ENCODE results near the gene CERS3. TPM values are rescaled to one million over a fixed set of nuclear protein-coding genes. Genes with fewer than 3 reads are reported as not detected.

Gene CERS3
- total RNA-seq, 2 experiments from 2014 or later = 1.3 to 1.8 TPM

GRCh38 chr15:100476805-100477204 lies 51.9 kb downstream of the CERS3 start:
- H3K27ac ChIP-seq (ENCODE audit: low read depth in 1 of 2, low read length in 2 of 2) = no peak overlapping the region
- peaks cover 22% of the 10 kb centered on the region for H3K9me3 Mint-ChIP-seq
- DNase-seq (no peak), ATAC-seq (ENCODE audit: poor library complexity) (no peak)
- no peaks in the 10 kb centered on the region for H3K36me3 ChIP-seq (ENCODE audit: insufficient read depth, low read length)
- CTCF ChIA-PET = no interaction called here
- POLR2A ChIA-PET = interaction anchor here (0.8 kb wide), 1 partner anchor 33 kb away, joined by 3 read pairs; no protein-coding TSS in a partner anchor
- no peaks in the 10 kb centered on the region for H3K4me1 ChIP-seq (ENCODE audit: insufficient read depth, low read length)
- H3K4me3 Mint-ChIP-seq = no peak overlapping the region
- peaks cover 66% of the 10 kb centered on the region for H3K36me3 Mint-ChIP-seq (ENCODE audit: low read depth)
- H3K4me1 Mint-ChIP-seq (ENCODE audit: low read depth) = no peaks in the 10 kb centered on the region
- peaks cover 0 to 18% of the 10 kb centered on the region in 2 experiments for H3K9me3 ChIP-seq (ENCODE audit: control insufficient read depth in 1 of 2, insufficient read depth in 1 of 2, low read length in 2 of 2)
- TF ChIP-seq, protein P1, sequence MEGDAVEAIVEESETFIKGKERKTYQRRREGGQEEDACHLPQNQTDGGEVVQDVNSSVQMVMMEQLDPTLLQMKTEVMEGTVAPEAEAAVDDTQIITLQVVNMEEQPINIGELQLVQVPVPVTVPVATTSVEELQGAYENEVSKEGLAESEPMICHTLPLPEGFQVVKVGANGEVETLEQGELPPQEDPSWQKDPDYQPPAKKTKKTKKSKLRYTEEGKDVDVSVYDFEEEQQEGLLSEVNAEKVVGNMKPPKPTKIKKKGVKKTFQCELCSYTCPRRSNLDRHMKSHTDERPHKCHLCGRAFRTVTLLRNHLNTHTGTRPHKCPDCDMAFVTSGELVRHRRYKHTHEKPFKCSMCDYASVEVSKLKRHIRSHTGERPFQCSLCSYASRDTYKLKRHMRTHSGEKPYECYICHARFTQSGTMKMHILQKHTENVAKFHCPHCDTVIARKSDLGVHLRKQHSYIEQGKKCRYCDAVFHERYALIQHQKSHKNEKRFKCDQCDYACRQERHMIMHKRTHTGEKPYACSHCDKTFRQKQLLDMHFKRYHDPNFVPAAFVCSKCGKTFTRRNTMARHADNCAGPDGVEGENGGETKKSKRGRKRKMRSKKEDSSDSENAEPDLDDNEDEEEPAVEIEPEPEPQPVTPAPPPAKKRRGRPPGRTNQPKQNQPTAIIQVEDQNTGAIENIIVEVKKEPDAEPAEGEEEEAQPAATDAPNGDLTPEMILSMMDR (IDR thresholded peaks at IDR 0.05) = no peak
- intact Hi-C loops (cut with DNase I, micrococcal nuclease) = no loop called here
- no peaks in the 10 kb centered on the region for H3K27me3 ChIP-seq (ENCODE audit: control insufficient read depth in 1 of 2, insufficient read depth in 2 of 2, low read length in 2 of 2)
- H3K27ac Mint-ChIP-seq = no peak overlapping the region
- no peaks in the 10 kb centered on the region for H3K27me3 Mint-ChIP-seq
- H3K4me3 ChIP-seq (ENCODE audit: low read length) = no peak overlapping the region

GRCh38 chr15:100472736-100473135 lies 56.0 kb downstream of the CERS3 start:
- POLR2A ChIA-PET = no interaction called here
- Histone ChIP-seq H3K4me1 (ENCODE audit: insufficient read depth, low read length) (no peaks in the 10 kb centered on the region), H3K27ac (ENCODE audit: low read depth in 1 of 2, low read length in 2 of 2) (no peak overlapping the region), H3K4me3 (ENCODE audit: low read length) (no peak overlapping the region), H3K36me3 (ENCODE audit: insufficient read depth, low read length) (peaks cover 3% of the 10 kb centered on the region), H3K9me3 (ENCODE audit: control insufficient read depth in 1 of 2, insufficient read depth in 1 of 2, low read length in 2 of 2) (peaks cover 0 to 6% of the 10 kb centered on the region in 2 experiments), H3K27me3 (ENCODE audit: control insufficient read depth in 1 of 2, insufficient read depth in 2 of 2, low read length in 2 of 2) (no peaks in the 10 kb centered on the region)
- CTCF ChIA-PET = no interaction called here
- no peak for ATAC-seq (ENCODE audit: poor library complexity)
- no peaks in the 10 kb centered on the region for H3K27me3 Mint-ChIP-seq
- peaks cover 13% of the 10 kb centered on the region for H3K9me3 Mint-ChIP-seq
- TF ChIP-seq, protein P1 (IDR thresholded peaks at IDR 0.05) = no peak
- no peak overlapping the region for H3K4me3 Mint-ChIP-seq
- no peak overlapping the region for H3K27ac Mint-ChIP-seq
- DNase-seq = no peak
- H3K36me3 Mint-ChIP-seq (ENCODE audit: low read depth) = peaks cover 69% of the 10 kb centered on the region
- intact Hi-C loops (cut with DNase I, micrococcal nuclease) = no loop called here
- H3K4me1 Mint-ChIP-seq (ENCODE audit: low read depth) = no peaks in the 10 kb centered on the region

DNA sequence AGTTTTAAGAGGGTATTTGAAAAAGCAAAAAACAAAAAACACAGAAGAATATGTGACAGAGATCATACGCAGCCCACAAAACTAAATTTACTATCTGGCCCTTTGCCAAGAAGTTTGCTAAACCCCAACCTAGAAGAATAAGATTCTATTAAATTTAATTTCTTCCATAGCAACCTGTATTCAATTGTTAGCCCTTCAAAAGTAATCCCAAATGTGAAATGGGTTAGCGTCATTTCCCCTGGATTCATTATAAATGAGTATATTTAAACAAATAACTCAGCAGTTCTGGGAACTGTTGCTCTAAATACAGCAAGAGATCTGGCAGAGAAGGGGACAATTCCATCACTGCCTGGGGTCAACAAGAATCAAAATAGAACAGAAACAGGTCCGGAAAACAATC lies 56.8 kb downstream of the CERS3 start:
- Mint-ChIP-seq H3K9me3 (peaks cover 11% of the 10 kb centered on the region), H3K4me1 (ENCODE audit: low read depth) (no peaks in the 10 kb centered on the region), H3K27ac (no peak overlapping the region), H3K27me3 (no peaks in the 10 kb centered on the region), H3K36me3 (ENCODE audit: low read depth) (peaks cover 61% of the 10 kb centered on the region), H3K4me3 (no peak overlapping the region)
- no peak for ATAC-seq (ENCODE audit: poor library complexity)
- DNase-seq = no peak
- Histone ChIP-seq H3K36me3 (ENCODE audit: insufficient read depth, low read length) (peaks cover 3% of the 10 kb centered on the region), H3K4me3 (ENCODE audit: low read length) (no peak overlapping the region), H3K4me1 (ENCODE audit: insufficient read depth, low read length) (no peaks in the 10 kb centered on the region), H3K27ac (ENCODE audit: low read depth in 1 of 2, low read length in 2 of 2) (no peak overlapping the region), H3K9me3 (ENCODE audit: control insufficient read depth in 1 of 2, insufficient read depth in 1 of 2, low read length in 2 of 2) (no peaks in the 10 kb centered on the region), H3K27me3 (ENCODE audit: control insufficient read depth in 1 of 2, insufficient read depth in 2 of 2, low read length in 2 of 2) (no peaks in the 10 kb centered on the region)
- intact Hi-C loops (cut with DNase I, micrococcal nuclease) = no loop called here
- ChIA-PET CTCF (no interaction called here), POLR2A (no interaction called here)
- TF ChIP-seq, protein P1 (IDR thresholded peaks at IDR 0.05) = no peak
